Activated CD4-positive, alpha-beta T cell treated with anti-CD3 and anti-CD28 coated beads for 36 hours (primary cell): ENCODE results near the gene PROK1. TPM values are rescaled to one million over a fixed set of nuclear protein-coding genes. Genes with fewer than 3 reads are reported as not detected.
"Not testable (repeated sequence)": the region's sequence is repeated elsewhere in the genome, so short reads cannot be mapped to it uniquely, and the experiment has no call there.

Experiments used
- ATAC-seq: fragments of 200-7000 bp; cut with Tn5 transposase; one replicate; pipeline ENCODE4 v1.10.0; 2021; ENCODE audit warnings: mild to moderate bottlenecking, moderate library complexity
- CTCF ChIA-PET: fragments of 350-600 bp; sonication (Branson Sonifier 250); formaldehyde crosslinking; loops from one replicate; lab custom pipeline; 2021; ENCODE audit warnings: antibody characterized with exemption; lab: Charles Lee
- POLR2A ChIA-PET: fragments of 350-600 bp; sonication (Branson Sonifier 250); formaldehyde crosslinking; loops from one replicate; lab custom pipeline; 2021; ENCODE audit warnings: antibody characterized with exemption, inconsistent platforms; lab: Charles Lee
- DNase-seq: peaks from one replicate; pipeline ENCODE4 v3.0.0-alpha.2; 2020
- H3K27ac Mint-ChIP-seq: one replicate; pipeline ENCODE4 v1.8.0; 2021; ENCODE audit warnings: mixed read lengths
- H3K27me3 Mint-ChIP-seq: one replicate; pipeline ENCODE4 v1.8.0; 2021; ENCODE audit warnings: mixed read lengths
- H3K36me3 Mint-ChIP-seq: one replicate; pipeline ENCODE4 v1.8.0; 2021; ENCODE audit warnings: low read depth, mixed read lengths
- H3K4me1 Mint-ChIP-seq: one replicate; pipeline ENCODE4 v1.8.0; 2021; ENCODE audit warnings: mixed read lengths
- H3K4me3 Mint-ChIP-seq: one replicate; pipeline ENCODE4 v1.8.0; 2021; ENCODE audit warnings: mild to moderate bottlenecking, moderate library complexity, mixed read lengths
- H3K9me3 Mint-ChIP-seq: one replicate; pipeline ENCODE4 v1.8.0; 2021; ENCODE audit warnings: low read depth, mixed read lengths
- intact Hi-C, 2 experiments: fragments of 100-400 bp; cut with DNase I in 1 of 2; cut with micrococcal nuclease in 1 of 2; formaldehyde crosslinking; loops; one replicate each; pipeline versions ENCODE4 v1.14.2 to v1.15.1; 2022 to 2024; cut with DNase I, micrococcal nuclease
- total RNA-seq, 2 experiments: library from RNA; stranded (reverse); gene quantifications; one replicate each; pipeline ENCODE4 v1.2.3, GENCODE V29; 2021

The PROK1 gene
- total RNA-seq, 2 experiments from 2014 or later: not detected

DNA sequence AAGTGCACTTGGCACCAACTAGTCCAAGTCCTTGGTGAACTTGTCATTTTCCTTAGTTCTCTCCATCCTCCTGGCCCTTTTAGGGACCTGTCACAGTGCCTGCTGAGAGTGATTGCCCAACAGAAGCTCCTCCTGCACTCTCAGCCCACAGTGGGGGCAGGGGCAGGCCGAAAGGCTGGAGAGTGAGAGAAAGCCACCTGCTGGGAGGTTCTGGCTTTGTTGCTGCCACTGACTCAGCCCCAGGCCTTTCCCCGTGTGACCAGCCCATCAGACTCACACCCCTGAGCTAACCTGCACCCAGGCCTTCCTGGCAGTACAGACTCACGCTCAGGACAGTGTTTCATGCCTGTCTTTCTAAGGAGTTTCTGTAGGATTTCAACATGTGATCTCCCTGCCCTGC lies 17.1 kb upstream of the PROK1 start:
- DNase-seq: peak; percentile 7
- peaks cover 3% of the 10 kb centered on the region for H3K27me3 Mint-ChIP-seq
- no peak for ATAC-seq
- H3K27ac Mint-ChIP-seq: no peak overlapping the region
- intact Hi-C loops: no loop called here
- CTCF ChIA-PET: interaction anchor here (1.0 to 3.5 kb wide), 5 partner anchors 21 to 95 kb away, joined by 3 to 20 read pairs (median 10); partner anchors contain the start of genes LAMTOR5 and RBM15
- no peaks in the 10 kb centered on the region for H3K4me1 Mint-ChIP-seq
- H3K4me3 Mint-ChIP-seq: no peak overlapping the region
- no peaks in the 10 kb centered on the region for H3K36me3 Mint-ChIP-seq
- POLR2A ChIA-PET: no interaction called here
- no peaks in the 10 kb centered on the region for H3K9me3 Mint-ChIP-seq

DNA sequence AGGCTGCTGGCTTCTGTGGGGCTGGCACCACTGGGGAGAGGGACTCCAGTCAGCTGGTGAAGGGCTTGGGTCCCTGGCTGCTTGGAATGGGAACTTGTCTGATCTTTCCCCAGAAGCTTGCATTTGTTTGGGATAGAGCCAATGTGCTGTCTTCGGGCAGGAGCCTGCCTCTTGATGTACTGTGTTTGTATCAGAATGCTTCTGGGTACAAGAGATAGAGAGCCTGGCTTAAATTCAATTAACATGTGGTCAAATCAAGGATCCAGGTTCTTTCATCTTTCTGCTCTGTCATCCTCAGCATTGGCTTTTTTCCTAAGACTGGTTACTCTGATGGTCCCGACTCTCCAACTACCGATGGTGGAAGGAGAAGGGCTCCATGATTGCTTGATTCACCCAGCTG lies 16.0 kb upstream of the PROK1 start:
- Mint-ChIP-seq H3K36me3 (no peaks in the 10 kb centered on the region), H3K9me3 (no peaks in the 10 kb centered on the region), H3K4me3 (no peak overlapping the region), H3K4me1 (no peaks in the 10 kb centered on the region), H3K27me3 (peaks cover 3% of the 10 kb centered on the region), H3K27ac (no peak overlapping the region)
- no peak for ATAC-seq
- intact Hi-C loops: no loop called here
- POLR2A ChIA-PET: interaction anchor here (0.8 kb wide), 1 partner anchor 18 kb away, joined by 3 read pairs; no protein-coding TSS in a partner anchor
- CTCF ChIA-PET: interaction anchor here (1.0 to 3.5 kb wide), 6 partner anchors 10 to 96 kb away, joined by 3 to 20 read pairs (median 7); partner anchors contain the start of genes LAMTOR5 and RBM15
- no peak for DNase-seq

DNA sequence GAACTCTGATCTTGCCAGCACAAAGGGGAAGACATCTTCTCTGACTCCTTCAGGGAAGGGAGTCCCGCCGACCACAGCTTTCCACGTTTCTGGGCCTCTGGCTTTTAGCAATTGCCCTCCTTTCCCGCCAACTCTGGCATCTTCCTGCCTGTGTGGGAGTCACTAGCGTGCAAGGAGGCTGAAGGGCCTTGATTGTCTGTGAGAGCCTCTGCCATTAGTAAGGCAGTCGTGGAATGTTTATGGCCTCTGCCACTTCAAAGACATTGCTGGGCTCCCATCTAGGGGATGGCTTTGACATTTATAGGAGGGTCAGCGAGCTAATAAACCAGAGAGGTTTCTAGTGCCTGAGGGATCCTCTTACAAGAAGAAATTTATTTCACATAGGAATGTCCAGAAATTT lies 14.3 kb upstream of the PROK1 start:
- no peaks in the 10 kb centered on the region for H3K4me1 Mint-ChIP-seq
- no peaks in the 10 kb centered on the region for H3K36me3 Mint-ChIP-seq
- H3K9me3 Mint-ChIP-seq: no peaks in the 10 kb centered on the region
- H3K4me3 Mint-ChIP-seq: no peak overlapping the region
- peaks cover 3% of the 10 kb centered on the region for H3K27me3 Mint-ChIP-seq
- no peak overlapping the region for H3K27ac Mint-ChIP-seq
- intact Hi-C loops: no loop called here
- ChIA-PET POLR2A (no interaction called here), CTCF (interaction anchor here (0.7 to 3.5 kb wide), 6 partner anchors 12 to 355 kb away, joined by 3 to 20 read pairs (median 4); no protein-coding TSS in a partner anchor)
- DNase-seq (no peak), ATAC-seq (no peak)

DNA sequence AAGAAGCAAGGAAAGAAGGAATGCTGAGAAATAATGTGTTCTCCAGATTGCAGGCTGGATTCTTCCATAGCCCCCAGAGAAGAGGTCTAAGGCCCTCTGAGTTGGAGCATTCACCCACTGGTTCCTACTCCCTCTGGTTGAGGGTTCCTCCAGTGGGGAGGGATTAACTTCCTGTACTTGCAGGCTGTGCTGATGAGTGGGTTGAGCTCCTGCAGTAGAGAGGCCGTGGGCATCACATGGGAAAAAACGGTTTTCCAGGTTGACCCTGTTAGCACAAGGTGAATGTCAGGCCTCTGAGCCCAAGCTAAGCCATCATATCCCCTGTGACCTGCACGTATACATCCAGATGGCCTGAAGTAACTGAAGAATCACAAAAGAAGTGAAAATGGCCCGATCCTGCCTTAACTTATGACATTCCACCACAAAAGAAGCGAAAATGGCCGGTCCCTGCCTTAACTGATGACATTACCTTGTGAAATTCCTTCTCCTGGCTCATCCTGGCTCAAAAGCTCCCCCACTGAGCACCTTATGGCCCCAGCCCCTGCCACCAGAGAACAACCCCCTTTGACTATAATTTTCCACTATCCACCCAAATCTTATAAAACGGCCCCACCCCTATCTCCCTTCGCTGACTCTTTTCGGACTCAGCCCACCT lies 13.2 kb upstream of the PROK1 start:
- H3K4me1 Mint-ChIP-seq, DNase-seq, H3K4me3 Mint-ChIP-seq, intact Hi-C loops, POLR2A ChIA-PET, H3K36me3 Mint-ChIP-seq, H3K27ac Mint-ChIP-seq, ATAC-seq, H3K27me3 Mint-ChIP-seq, H3K9me3 Mint-ChIP-seq: not testable (repeated sequence)
- CTCF ChIA-PET: interaction anchor here (0.7 to 2.3 kb wide), 4 partner anchors 14 to 77 kb away, joined by 3 to 14 read pairs (median 5); no protein-coding TSS in a partner anchor

DNA sequence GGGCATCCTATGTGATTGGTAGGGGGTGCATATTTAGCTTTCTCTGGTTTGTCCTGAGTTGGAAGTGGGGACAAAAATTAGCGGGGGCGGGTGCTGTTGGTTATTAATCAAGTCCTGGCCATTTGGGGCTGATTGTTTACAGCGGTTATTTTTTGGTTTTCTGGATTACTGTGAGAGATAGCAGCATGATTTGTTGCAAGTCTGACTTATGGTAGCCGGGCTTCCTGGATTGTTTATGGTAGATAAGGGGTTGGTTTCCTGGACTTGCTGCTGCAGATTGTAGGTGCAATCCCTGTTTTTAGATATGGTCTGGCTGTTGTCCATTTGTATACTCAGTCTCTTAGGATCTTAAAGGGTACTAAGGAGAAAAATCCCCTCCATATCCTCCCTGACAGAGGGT lies 12.1 kb upstream of the PROK1 start:
- CTCF ChIA-PET: interaction anchor here (0.7 to 1.2 kb wide), 2 partner anchors 27 to 288 kb away, joined by 4 to 7 read pairs; no protein-coding TSS in a partner anchor
- Mint-ChIP-seq H3K4me1 (no peaks in the 10 kb centered on the region), H3K4me3 (no peak overlapping the region), H3K9me3 (no peaks in the 10 kb centered on the region), H3K36me3 (no peaks in the 10 kb centered on the region), H3K27me3 (no peaks in the 10 kb centered on the region), H3K27ac (no peak overlapping the region)
- intact Hi-C loops: no loop called here
- DNase-seq (no peak), ATAC-seq (no peak)
- POLR2A ChIA-PET: no interaction called here

DNA sequence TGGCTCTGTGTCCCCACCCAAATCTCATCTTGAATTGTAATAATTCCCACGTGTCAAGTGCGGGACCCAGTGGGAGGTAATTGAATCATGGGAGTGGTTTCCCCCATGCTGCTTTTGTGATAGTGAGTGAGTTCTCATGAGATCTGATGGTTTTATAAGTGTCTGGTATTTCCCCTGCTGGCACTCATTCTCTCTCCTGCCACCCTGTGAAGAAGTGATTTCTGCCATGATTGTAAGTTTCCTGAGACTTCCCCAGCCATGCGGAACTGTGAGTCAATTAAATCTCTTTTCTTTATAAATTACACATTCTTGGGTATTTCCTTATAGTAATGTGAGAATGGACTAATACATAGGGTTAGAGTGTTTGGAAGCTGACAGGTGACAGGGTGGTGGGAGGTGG lies 11.1 kb upstream of the PROK1 start:
- H3K4me1 Mint-ChIP-seq, ATAC-seq, intact Hi-C loops, H3K27me3 Mint-ChIP-seq, POLR2A ChIA-PET, H3K27ac Mint-ChIP-seq, DNase-seq, H3K36me3 Mint-ChIP-seq, H3K9me3 Mint-ChIP-seq, H3K4me3 Mint-ChIP-seq: not testable (repeated sequence)
- CTCF ChIA-PET: interaction anchor here (0.9 to 1.8 kb wide), 2 partner anchors 20 to 26 kb away, joined by 3 to 8 read pairs; no protein-coding TSS in a partner anchor

DNA sequence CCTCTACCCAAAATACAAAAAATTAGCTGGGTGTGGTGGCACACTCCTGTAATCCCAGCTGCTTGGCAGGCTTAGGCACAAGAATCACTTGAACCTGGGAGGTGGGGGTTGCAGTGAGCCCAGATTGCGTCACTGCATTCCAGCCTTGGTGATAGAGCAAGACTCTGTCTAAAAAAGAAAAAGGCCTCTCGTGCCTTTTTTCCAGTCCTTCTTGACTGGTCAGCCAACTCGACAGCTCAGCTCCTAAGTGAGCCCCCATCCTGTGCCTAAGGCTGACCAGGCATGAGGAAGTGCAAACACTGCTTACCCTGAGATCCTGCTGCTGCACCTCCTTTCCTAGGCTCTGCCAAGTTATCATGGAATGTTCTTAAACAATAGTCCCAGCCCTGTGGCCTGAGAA lies 10.1 kb upstream of the PROK1 start:
- intact Hi-C loops: no loop called here
- no peaks in the 10 kb centered on the region for H3K36me3 Mint-ChIP-seq
- CTCF ChIA-PET: interaction anchor here (0.5 to 1.8 kb wide), 4 partner anchors 19 to 244 kb away, joined by 3 to 8 read pairs (median 3); no protein-coding TSS in a partner anchor
- H3K9me3 Mint-ChIP-seq: no peaks in the 10 kb centered on the region
- H3K4me3 Mint-ChIP-seq: no peak overlapping the region
- POLR2A ChIA-PET: interaction anchor here (0.6 kb wide), 1 partner anchor 111 kb away, joined by 3 read pairs; no protein-coding TSS in a partner anchor
- DNase-seq: no peak
- H3K4me1 Mint-ChIP-seq: no peaks in the 10 kb centered on the region
- no peak overlapping the region for H3K27ac Mint-ChIP-seq
- no peaks in the 10 kb centered on the region for H3K27me3 Mint-ChIP-seq
- ATAC-seq: no peak

DNA sequence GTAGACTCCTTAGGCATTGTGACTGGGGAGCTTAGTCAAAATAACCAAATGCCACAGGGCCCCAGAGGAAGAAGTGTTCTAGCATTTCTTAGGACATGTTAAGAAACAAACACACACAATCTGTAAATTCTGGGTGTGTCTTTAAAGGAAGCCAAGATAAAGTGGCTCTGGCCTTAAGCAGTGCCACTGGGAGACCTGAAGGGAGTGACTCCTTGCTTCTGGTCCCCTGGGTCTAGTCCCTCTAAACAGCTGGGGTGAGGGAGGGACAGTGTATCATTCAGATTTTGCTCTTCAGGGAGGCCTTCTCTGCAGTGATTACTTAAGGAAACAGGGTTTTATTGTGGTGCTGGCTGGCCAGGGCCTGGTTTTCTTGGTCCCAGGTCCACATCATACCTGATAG lies 9.1 kb upstream of the PROK1 start:
- H3K4me1 Mint-ChIP-seq: no peaks in the 10 kb centered on the region
- POLR2A ChIA-PET: no interaction called here
- H3K9me3 Mint-ChIP-seq: no peaks in the 10 kb centered on the region
- H3K4me3 Mint-ChIP-seq: no peak overlapping the region
- CTCF ChIA-PET: interaction anchor here (0.9 kb wide), 1 partner anchor 12 kb away, joined by 4 read pairs; no protein-coding TSS in a partner anchor
- H3K27me3 Mint-ChIP-seq: no peaks in the 10 kb centered on the region
- intact Hi-C loops: no loop called here
- no peaks in the 10 kb centered on the region for H3K36me3 Mint-ChIP-seq
- ATAC-seq (no peak), DNase-seq (no peak)
- H3K27ac Mint-ChIP-seq: no peak overlapping the region

DNA sequence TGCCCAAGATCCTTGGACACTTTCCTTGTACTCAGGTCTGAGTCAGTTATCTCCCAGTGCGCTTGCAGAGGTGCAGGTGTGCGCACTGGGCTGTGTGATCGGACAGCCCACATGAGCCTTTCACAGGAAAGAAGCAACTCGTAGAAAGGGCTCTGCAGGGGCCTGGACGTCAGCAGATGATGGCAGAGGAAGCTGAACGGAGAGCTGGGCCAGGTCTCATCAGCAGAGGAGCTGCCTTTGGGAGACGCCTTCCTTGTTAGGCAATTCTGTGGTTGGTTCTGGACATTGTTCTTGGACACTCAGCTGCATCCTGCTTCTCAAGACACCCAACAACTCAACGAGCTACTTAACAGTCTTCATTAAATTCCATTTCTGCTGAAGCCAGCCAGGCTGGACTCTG lies 7.5 kb upstream of the PROK1 start:
- intact Hi-C loops: no loop called here

DNA sequence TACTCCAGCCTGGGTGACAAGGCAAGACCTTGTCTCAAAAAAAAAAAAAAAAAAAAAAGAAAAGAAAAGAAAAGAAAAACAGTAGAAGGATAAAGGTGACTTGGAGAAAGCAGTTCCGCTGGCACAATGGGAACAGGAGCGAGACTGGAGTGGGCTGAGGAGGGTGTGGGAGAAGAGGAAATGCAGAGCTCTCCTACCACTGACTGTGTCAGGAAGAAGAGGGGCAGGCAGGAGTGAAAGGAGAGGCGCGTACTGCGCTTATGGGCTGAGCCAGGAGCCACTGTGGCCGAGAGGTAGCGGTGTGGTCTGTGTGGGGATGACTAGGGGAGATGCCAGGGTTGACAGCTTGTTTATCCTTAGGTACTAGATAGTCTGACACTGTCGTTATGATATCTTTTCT lies 6.4 kb upstream of the PROK1 start:
- ATAC-seq (no peak), DNase-seq (no peak)
- no peak overlapping the region for H3K27ac Mint-ChIP-seq
- POLR2A ChIA-PET: no interaction called here
- intact Hi-C loops: no loop called here
- H3K36me3 Mint-ChIP-seq: no peaks in the 10 kb centered on the region
- CTCF ChIA-PET: interaction anchor here (0.6 kb wide), 1 partner anchor 111 kb away, joined by 4 read pairs; no protein-coding TSS in a partner anchor
- no peaks in the 10 kb centered on the region for H3K9me3 Mint-ChIP-seq
- no peaks in the 10 kb centered on the region for H3K4me1 Mint-ChIP-seq
- H3K4me3 Mint-ChIP-seq: no peak overlapping the region
- no peaks in the 10 kb centered on the region for H3K27me3 Mint-ChIP-seq

More for the DNA sequence above, 7.5 kb upstream of the PROK1 start:
- CTCF ChIA-PET: interaction anchor here (0.7 to 1.4 kb wide), 4 partner anchors 9 to 35 kb away, joined by 3 to 5 read pairs (median 4); no protein-coding TSS in a partner anchor
- Mint-ChIP-seq H3K4me1 (no peaks in the 10 kb centered on the region), H3K4me3 (no peak overlapping the region), H3K36me3 (no peaks in the 10 kb centered on the region), H3K27me3 (no peaks in the 10 kb centered on the region), H3K9me3 (no peaks in the 10 kb centered on the region), H3K27ac (no peak overlapping the region)
- DNase-seq (no peak), ATAC-seq (no peak)
- POLR2A ChIA-PET: no interaction called here

DNA sequence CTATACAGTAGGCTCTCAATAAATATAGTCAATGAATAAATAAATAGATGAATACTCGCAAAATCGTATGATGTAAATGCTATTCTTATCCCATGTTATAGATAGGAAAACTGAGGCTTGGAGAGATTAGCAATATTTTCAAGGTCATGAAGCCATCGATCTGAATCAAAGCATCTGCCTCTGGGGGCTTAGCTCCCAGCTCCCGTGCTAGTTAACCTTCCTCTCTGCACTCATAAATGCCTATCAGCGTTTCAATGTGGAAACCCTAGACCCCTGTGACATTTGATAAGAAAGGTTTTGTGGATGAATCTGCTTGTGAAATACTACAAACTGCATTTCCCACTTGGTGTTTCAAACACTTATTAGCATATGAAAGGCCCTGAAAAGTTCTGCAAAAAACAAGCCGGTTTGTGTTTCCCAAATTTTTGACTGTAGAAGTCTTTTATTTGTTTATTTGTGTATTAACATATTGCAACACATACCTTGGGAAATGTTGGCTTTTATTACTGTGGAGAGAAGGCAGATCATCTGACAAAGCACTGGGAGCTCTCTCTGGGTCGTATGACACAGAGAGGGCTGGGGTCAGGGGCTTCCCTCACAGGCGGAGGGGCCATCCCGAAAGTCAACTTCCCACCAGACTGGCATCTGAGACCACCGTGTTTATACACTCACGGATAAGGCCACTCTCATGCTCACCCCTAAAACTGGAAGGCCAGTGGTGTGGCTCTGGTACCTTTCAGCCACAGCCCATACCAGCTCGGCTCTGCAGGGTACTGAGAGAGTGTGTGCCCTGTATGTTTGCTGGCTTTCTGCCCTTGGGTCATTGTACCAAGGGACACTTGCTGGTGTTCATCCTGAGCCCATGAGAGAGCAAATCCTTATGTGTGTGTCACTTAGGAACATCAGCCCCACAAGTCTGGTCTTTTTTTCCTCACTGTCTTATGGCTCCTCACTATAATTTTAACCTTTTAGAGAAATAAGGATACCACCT lies 993 bp upstream of the PROK1 start:
- Mint-ChIP-seq H3K27me3 (no peaks in the 10 kb centered on the region), H3K4me3 (no peak overlapping the region), H3K36me3 (no peaks in the 10 kb centered on the region), H3K4me1 (no peaks in the 10 kb centered on the region), H3K9me3 (no peaks in the 10 kb centered on the region), H3K27ac (no peak overlapping the region)
- POLR2A ChIA-PET: no interaction called here
- DNase-seq: no peak
- CTCF ChIA-PET: interaction anchor here (1.0 to 1.1 kb wide), 2 partner anchors 10 to 247 kb away, joined by 3 to 4 read pairs; no protein-coding TSS in a partner anchor
- intact Hi-C loops: no loop called here
- no peak for ATAC-seq
